SK-N-SH treated with all-trans-retinoic acid at 6 μM for 48 hours (cell line): ENCODE results near the gene SDHA.
"Not testable (repeated sequence)": the region's sequence is repeated elsewhere in the genome, so short reads cannot be mapped to it uniquely, and the experiment has no call there.

Experiments
- BACH2 ChIP-seq: fragments of 250-450 bp; sonication (Bioruptor Pico); IDR thresholded peaks from 2 replicates; pipeline ENCODE4 v1.9.0; 2021; ENCODE audit warnings: mild to moderate bottlenecking, borderline replicate concordance
- TCF4 ChIP-seq: fragments of 250-450 bp; sonication (Bioruptor Pico); IDR thresholded peaks from 2 replicates; pipeline ENCODE4 v1.8.0; 2021; ENCODE audit warnings: mild to moderate bottlenecking, moderate library complexity, borderline replicate concordance
- ZFP30 ChIP-seq: fragments of 450-650 bp; formaldehyde crosslinking; IDR thresholded peaks from 2 replicates; pipeline ENCODE4 v1.5.0; 2022; ENCODE audit warnings: mild to moderate bottlenecking, moderate library complexity
- ZNF565 ChIP-seq: fragments of 450-650 bp; formaldehyde crosslinking; conservative IDR thresholded peaks from 2 replicates; pipeline ENCODE4 v1.5.0; 2020; ENCODE audit warnings: low read depth, mild to moderate bottlenecking, moderate library complexity
- TF ChIP-seq, protein P1 (sequence below): fragments of 250-450 bp; sonication (Bioruptor Pico); IDR thresholded peaks from 2 replicates; pipeline ENCODE4 v1.8.0; 2021; ENCODE audit warnings: low read depth, mild to moderate bottlenecking, moderate library complexity, borderline replicate concordance

DNA sequence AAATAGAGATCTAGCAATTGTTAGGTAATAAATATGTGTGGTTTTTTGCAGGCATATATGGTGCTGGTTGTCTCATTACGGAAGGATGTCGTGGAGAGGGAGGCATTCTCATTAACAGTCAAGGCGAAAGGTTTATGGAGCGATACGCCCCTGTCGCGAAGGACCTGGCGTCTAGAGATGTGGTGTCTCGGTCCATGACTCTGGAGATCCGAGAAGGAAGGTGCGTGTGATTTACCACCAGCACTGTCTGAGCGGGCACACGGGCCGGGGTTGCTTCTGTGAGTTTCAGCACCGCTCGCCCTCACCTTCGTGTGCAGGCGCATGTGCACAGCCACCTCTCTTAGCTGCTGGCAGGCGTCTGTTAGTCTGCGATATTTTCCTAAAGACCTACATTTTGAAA lies 15.3 kb downstream of the SDHA start:
- TF ChIP-seq, protein P1, sequence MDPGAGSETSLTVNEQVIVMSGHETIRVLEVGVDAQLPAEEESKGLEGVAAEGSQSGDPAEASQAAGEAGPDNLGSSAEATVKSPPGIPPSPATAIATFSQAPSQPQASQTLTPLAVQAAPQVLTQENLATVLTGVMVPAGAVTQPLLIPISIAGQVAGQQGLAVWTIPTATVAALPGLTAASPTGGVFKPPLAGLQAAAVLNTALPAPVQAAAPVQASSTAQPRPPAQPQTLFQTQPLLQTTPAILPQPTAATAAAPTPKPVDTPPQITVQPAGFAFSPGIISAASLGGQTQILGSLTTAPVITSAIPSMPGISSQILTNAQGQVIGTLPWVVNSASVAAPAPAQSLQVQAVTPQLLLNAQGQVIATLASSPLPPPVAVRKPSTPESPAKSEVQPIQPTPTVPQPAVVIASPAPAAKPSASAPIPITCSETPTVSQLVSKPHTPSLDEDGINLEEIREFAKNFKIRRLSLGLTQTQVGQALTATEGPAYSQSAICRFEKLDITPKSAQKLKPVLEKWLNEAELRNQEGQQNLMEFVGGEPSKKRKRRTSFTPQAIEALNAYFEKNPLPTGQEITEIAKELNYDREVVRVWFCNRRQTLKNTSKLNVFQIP = not testable (repeated sequence)
- not testable (repeated sequence) for TF ChIP-seq BACH2, ZNF565, TCF4, ZFP30 (CRISPR knock-in tag)
